Measurements from ENCODE around the gene FAM181A.

The FAM181A gene

DNA sequence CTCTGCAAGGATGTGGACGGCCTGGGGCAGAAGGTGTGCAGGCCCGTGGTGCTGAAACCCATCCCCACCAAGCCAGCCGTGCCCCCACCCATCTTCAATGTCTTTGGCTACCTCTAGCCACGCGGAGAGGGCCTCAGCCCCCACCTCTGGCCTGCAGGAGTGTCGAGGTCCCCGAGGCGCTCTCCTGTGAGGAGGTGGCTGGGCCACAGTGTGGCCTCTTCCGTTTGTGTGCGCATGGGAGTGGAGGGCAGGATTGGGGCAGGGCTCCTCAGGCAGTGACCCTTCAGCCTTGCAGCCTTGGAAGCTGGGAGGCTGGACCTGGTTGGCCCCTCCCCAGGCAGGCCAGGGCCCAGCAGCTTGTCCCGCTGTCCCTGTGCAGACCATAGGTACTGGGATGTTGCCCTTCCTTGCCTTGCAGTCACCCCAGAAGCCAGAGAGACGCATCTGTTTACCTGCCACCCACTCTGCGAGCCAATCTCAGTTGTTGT lies 1.9 kb downstream of the FAM181A start:
- no peak for DNase-seq

GRCh38 chr14:93929657-93930056 lies 2.5 kb downstream of the FAM181A start:
- no peak for DNase-seq

- no peak for DNase-seq
Observed at GRCh38 chr14:93930296-93930988, 3.3 kb downstream of the FAM181A start.

DNA sequence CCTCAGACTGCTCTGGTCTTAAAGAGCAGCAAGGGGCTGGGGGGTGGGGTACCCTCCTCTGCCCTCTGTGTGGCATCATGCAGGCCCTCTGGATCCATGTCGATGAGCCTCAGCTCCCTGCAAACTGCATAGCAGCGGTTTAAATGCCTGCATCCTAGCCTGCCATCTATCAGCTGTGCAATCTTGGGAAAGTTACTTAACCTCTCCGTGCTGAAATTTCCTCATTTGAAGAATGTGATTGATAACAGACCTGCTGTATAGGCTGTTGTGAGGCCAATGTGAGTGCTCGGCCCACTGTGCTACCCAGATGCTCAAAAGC lies 3.8 kb downstream of the FAM181A start:
- DNase-seq: no peak

DNA sequence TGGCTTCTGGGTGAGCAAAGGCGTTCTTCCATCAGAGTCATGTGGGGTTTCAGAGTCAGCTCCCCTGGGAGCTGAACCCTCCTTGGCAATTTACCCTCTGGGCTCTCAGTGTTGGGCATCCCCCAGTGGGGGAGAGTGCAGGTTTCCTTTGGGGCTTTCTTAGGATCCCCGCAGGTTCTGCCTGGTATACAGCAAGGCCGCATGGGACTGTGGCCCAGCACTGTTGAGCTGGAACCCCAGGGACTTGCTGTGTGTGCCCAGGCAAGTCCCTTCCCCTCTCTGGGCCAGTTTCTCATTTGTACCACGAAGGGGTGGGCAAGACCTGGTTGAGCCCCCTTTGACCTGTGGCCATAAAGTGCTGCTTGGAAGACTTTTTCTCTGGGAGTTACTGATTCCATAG lies 5.5 kb downstream of the FAM181A start:
- no peak for DNase-seq

DNA sequence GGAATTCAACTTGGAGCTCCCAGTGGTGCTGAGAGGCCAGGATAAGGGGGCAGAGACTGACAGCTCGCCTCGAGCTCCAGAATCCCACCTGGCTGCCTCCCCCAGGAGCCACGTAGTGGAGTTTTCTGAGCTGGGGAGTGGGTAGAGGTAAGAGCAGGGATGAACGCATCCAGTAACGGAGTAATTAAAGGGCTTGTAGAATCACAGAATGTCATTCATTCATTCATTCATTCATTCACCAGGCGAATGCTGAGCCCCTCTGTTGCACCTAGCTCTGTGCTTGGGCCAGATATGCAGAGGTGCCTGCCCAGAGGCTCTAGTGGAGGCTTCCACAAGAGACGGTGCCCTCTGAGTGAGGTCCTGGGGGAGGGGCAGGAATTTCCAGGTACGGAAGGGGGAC lies 8.1 kb downstream of the FAM181A start:
- DNase-seq: no peak

GRCh38 chr14:93936245-93936644 lies 9.1 kb downstream of the FAM181A start:
- peak; percentile 18 to 49 (median 36) for DNase-seq

DNA sequence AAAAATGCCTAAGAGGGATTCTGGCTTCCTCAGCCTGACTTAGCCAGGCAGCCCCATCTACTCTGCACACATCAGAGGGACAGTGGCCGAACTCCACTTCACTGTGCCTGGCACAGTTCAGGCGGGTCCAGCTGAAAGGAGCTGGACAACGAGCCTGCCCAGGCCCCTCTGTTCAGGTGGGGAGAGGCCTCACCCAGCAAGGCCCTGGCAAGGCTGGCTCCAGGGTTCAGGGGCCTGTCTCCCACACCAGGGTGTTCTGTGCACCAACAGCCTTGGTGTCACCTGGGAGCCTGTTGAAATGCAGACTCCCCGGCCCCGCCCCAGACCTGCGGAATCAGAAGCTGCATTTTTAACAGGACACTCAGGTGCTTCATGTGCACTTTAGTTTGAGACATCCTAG lies 9.8 kb downstream of the FAM181A start:
- no peak for DNase-seq

- no peak for DNase-seq
Observed at GRCh38 chr14:93937519-93937918, 10.4 kb downstream of the FAM181A start.

DNA sequence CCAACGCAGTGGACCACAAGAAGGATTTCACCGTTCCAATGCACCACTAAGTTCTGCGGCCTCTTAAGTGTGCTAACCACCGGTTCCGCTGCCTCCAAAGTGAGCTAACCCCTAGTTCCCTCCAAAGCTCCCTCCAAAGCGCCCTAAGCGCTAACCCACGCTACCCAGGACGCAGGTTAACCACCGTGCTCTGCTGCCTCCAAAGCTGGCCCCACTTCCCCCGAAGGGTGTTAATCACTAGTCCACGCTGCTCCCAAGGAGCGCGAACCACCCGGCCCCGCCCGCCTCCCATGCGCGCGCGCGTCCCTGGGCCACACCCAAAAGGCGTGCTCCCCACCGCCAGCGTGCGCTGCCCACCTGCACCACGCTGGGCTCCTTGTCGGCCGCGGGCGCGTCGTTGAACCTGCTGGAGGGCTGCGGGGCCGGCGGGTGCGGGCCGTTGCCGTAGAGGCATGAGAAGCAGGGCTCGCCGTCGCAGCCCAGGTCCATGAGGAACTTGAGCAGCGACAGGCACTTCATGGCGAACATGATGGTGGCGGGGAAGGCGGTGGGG lies 11.7 kb downstream of the FAM181A start:
- no peak for DNase-seq

DNA sequence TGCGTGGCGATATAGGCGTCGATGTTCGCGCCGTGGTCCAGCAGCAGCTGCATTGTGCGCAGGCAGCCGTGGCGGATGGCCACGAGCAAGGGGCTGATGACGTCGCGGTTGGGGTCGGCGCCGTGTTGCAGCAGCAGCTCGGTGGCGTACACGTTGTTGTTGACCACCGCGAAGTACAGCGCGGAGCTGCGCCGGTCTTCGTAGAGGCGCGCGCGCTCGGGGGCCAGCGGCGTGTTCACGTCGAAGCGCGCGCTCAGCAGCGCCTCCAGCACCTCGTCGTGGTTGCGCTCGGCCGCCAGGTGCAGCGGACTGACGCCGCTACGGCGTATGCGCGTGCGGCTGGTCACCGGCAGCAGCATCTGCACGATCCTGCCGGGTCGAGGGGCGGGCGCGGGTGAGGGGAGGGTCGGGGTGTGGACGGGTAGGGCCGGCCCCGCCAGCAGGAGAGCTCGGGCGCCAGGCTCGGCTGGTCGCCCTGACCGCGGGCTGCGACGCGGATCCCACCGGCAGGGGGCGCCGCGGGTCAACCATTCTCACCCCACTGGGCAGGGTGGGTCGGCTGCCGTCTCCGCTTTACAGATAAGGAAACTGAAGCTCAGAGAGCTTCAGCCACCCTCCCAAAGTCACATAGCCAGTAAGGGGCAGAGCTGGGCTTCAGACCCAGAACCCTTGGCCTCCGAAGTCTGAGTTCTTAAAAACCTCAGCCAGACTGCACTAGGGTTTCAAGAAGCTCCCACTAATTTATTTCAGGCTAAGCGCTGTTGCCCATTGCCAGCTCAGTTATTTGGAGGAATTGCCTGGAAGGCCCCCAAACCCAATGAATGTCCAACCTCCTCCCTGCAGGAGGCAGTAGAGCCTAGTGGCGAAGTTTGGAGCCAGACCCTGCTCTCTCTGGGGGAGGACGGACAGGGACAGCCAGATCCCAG lies 12.4 kb downstream of the FAM181A start:
- peak; percentile 83 to 93 (median 92) for DNase-seq

DNA sequence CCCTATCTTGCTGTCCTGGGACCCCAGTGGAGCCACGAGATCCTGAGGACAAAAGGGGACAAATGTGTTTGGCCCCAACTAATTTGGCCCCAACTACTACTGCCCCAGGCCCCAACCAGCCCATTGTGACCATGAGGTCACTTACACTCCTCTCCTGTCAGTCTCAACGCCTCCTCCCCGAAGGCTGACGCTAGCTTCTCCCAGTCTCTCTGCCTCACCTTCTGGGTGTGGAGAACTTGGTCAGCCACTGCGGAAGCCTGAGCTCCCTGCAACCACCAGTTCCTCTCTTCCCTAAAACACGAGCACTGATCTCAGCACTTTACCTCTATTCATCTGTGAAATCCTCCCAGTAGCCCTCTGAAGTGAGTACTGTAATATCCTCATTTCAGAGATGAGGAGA lies 13.3 kb downstream of the FAM181A start:
- DNase-seq: peak; percentile 52 to 77 (median 66)

DNA sequence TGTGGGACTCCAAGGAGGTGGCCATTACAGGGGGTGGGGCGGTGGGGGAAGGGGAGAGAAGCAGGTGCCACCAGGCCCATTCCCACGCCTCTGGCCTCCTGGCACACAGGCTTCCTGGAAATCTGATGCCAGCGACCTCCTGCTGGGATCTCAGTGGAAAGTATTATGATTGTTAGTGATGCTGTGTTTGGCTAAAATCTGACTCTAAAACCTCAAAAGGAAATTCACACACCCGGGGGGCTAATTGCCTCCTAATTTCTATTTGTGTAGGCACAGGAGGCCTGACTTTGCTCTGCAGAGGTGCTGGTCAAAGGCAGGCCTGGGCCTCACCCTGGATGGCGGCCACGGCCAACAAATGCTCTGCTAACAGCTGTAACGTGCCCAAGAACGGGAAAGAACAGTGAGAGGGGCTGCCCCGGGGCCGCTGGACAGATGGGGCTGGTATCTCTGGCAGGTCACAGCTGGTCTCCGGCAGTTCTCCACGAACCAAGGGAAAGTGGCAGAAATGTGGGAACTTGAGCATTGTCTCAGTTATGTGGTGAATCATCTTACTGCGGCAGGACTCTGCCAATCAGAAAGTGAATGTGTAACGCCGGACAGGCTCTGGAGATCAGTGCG lies 14.3 kb downstream of the FAM181A start:
- DNase-seq: no peak

GRCh38 chr14:93943052-93943451 lies 15.9 kb downstream of the FAM181A start:
- no peak for DNase-seq

- no peak for DNase-seq
Observed at GRCh38 chr14:93943930-93944329, 16.8 kb downstream of the FAM181A start.

GRCh38 chr14:93944348-93945069 lies 17.4 kb downstream of the FAM181A start:
- no peak for DNase-seq

- DNase-seq: no peak
Observed at GRCh38 chr14:93945070-93945399, 17.9 kb downstream of the FAM181A start.

DNA sequence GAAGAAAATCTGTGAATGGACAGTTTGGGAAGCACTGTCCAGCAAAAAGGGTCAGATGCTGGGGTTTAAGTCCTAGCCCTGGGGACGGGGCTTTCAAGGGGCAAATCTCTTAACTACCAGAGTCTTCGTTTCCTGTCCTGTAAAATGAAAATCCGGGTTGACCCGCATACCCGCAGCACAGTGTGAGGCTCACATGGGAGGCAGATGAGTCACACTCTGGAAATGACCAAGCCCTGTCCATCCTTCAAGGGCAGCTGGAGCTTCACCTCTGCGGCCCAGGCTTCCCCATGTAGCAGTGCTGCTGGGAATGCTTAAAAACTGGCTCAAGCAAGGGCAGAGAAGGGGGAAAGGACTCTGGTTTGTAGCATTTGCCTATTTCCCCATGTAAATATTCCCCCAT lies 19.0 kb downstream of the FAM181A start:
- peak in 2 of 4 experiments; percentile 26 to 40 for DNase-seq

DNA sequence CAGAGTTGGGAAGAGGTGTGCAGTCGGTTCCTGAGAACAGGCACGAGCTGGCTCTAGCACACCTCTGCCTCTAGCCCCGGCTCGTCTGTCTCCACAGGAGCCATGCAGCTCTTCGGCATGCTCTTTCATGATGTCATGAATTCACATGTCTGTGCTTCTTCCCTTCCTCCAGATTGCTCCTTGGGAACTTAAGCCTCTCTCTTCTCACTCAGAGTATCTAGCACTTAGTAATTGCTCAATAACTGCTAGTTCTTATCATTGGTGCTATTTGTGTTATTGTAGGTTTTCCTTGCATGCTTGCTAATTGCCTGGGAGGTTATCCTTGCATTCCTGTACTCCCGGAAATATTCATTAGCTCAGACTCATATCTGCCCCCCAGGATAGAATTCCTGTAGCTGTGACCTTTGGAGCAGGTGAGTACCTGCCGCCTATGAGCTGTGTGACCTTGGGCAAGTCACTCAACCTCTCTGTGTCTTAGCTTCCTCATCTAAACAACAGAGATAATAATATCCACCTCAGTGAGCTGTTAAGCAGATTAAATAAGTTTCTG lies 19.5 kb downstream of the FAM181A start:
- peak in 1 of 4 experiments; percentile 29 for DNase-seq

DNA sequence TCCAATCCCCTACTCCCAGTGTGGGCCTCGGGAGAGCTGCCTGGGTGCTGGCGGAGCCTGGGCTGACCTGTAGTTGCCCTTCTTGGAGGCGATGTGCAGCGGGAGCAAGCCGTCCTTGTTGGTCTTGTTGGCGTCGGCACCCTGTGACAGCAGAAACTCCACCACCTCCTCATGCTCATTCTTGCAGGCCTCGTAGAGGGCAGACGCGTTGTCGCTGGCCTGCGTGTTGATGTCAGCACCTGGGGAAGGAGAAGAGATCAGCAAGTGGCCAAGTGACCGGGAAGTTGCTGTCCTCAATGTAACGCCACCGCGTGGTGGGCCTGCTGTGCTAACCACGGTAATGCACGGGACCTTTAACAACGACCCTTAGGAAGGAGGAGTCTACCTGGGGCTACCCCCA lies 20.1 kb downstream of the FAM181A start:
- DNase-seq: no peak

DNA sequence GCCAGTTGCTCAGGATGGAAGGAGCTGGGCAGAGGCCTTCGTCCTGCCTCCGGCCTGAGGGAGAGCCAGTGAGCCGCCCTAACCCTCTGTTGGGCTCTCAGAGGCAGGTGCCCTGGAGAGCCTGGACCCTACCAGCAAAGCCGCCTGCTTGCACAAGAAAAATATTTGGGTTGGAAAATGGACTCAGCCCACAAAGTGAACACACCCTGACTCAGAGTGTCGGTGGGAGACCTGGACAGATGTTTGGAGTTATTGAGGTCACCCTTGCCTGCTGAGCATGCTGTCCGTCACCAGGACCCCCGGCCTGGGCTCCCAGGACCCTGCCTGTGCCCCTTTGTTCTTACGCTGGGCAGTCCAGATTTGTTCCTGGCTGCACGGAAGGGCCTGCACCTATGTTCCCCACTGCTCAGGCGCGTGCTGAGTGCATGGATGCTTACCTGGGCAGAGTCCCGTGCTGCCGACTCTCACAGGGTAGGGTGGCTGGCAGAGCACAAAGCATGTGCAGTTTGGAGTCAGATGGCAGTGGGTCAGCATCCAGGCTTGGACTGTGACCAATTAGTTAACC lies 22.4 kb downstream of the FAM181A start:
- no peak for DNase-seq
